Measurements from ENCODE around the gene TRAM2. TPM values are rescaled to one million over a fixed set of nuclear protein-coding genes. Genes with fewer than 3 reads are reported as not detected.

Gene TRAM2
- total and polyA plus RNA-seq, 2 of the 13 experiments (the other 11 are each of a cell fraction or from before 2014, with no cell fraction given): 49.1 to 72.5 TPM

DNA sequence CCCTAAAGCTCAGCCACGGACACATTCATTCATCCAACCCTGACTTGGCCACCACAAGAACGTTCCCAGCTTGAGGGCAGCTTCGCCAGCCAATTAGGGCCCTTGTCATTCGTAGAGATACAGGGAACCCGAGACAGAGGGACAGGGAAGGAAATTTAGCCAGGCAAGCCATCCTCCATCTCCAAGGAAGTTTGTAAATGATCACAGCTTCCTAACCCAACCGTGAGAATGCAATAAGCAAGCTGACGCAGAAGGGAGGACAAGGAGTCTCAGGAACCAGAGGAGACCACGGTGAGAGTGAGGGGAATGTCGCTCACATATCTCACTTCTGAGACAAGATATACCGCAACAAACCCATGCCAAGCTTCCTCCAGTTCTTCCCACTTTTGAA lies 1.4 kb downstream of the TRAM2 start (continued):
- TF ChIP-seq CTCF (CRISPR knock-in tag; IDR thresholded peaks at IDR 0.05): peak; percentile 1; the same call in 1 of the 2 replicates
- TF ChIP-seq TEAD3 (CRISPR knock-in tag; optimal IDR thresholded peaks at IDR 0.05; ENCODE audit: borderline replicate concordance): peak; percentile 13
- 0 out of 2 replicates have a peak, but pooled peaks have one; percentile 17 for TF ChIP-seq ELF1 (CRISPR knock-in tag; IDR thresholded peaks at IDR 0.05)
- no peak for TF ChIP-seq THAP9 (CRISPR knock-in tag; IDR thresholded peaks at IDR 0.05; ENCODE audit: borderline replicate concordance)
- 0 out of 2 replicates have a peak, but pooled peaks have one; percentile 44 for TF ChIP-seq ZNF782 (CRISPR knock-in tag; IDR thresholded peaks at IDR 0.05; ENCODE audit: borderline replicate concordance)
- no peak for TF ChIP-seq ZNF788 (CRISPR knock-in tag; IDR thresholded peaks at IDR 0.05; ENCODE audit: borderline replicate concordance)
- TF ChIP-seq CBFB (CRISPR knock-in tag; IDR thresholded peaks at IDR 0.05): no peak
- TF ChIP-seq NFATC3 (CRISPR knock-in tag; IDR thresholded peaks at IDR 0.05): 0 out of 2 replicates have a peak, but pooled peaks have one; percentile 58
- TF ChIP-seq, protein P1, sequence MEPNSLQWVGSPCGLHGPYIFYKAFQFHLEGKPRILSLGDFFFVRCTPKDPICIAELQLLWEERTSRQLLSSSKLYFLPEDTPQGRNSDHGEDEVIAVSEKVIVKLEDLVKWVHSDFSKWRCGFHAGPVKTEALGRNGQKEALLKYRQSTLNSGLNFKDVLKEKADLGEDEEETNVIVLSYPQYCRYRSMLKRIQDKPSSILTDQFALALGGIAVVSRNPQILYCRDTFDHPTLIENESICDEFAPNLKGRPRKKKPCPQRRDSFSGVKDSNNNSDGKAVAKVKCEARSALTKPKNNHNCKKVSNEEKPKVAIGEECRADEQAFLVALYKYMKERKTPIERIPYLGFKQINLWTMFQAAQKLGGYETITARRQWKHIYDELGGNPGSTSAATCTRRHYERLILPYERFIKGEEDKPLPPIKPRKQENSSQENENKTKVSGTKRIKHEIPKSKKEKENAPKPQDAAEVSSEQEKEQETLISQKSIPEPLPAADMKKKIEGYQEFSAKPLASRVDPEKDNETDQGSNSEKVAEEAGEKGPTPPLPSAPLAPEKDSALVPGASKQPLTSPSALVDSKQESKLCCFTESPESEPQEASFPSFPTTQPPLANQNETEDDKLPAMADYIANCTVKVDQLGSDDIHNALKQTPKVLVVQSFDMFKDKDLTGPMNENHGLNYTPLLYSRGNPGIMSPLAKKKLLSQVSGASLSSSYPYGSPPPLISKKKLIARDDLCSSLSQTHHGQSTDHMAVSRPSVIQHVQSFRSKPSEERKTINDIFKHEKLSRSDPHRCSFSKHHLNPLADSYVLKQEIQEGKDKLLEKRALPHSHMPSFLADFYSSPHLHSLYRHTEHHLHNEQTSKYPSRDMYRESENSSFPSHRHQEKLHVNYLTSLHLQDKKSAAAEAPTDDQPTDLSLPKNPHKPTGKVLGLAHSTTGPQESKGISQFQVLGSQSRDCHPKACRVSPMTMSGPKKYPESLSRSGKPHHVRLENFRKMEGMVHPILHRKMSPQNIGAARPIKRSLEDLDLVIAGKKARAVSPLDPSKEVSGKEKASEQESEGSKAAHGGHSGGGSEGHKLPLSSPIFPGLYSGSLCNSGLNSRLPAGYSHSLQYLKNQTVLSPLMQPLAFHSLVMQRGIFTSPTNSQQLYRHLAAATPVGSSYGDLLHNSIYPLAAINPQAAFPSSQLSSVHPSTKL (CRISPR knock-in tag; IDR thresholded peaks at IDR 0.05): 0 out of 2 replicates have a peak, but pooled peaks have one; percentile 23
- TF ChIP-seq, protein P2, sequence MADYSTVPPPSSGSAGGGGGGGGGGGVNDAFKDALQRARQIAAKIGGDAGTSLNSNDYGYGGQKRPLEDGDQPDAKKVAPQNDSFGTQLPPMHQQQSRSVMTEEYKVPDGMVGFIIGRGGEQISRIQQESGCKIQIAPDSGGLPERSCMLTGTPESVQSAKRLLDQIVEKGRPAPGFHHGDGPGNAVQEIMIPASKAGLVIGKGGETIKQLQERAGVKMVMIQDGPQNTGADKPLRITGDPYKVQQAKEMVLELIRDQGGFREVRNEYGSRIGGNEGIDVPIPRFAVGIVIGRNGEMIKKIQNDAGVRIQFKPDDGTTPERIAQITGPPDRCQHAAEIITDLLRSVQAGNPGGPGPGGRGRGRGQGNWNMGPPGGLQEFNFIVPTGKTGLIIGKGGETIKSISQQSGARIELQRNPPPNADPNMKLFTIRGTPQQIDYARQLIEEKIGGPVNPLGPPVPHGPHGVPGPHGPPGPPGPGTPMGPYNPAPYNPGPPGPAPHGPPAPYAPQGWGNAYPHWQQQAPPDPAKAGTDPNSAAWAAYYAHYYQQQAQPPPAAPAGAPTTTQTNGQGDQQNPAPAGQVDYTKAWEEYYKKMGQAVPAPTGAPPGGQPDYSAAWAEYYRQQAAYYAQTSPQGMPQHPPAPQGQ (CRISPR knock-in tag; IDR thresholded peaks at IDR 0.05; ENCODE audit: borderline replicate concordance): 0 out of 2 replicates have a peak, but pooled peaks have one; percentile 65
- no peak for TF ChIP-seq ZFYVE20 (CRISPR knock-in tag; IDR thresholded peaks at IDR 0.05; ENCODE audit: borderline replicate concordance, low read depth)
- no peak for TF ChIP-seq SMAD1 (CRISPR knock-in tag; IDR thresholded peaks at IDR 0.05; ENCODE audit: borderline replicate concordance, low read depth)
- TF ChIP-seq NFYB (CRISPR knock-in tag; IDR thresholded peaks at IDR 0.05): peak; percentile 27; the same call in 1 of the 2 replicates
- 0 out of 2 replicates have a peak, but pooled peaks have one; percentile 44 for TF ChIP-seq AKAP8 (CRISPR knock-in tag; IDR thresholded peaks at IDR 0.05)
- TF ChIP-seq ZNF652 (CRISPR knock-in tag; IDR thresholded peaks at IDR 0.05; ENCODE audit: borderline replicate concordance, low read depth): no peak
- TF ChIP-seq ZNF331 (CRISPR knock-in tag; IDR thresholded peaks at IDR 0.05): 0 out of 2 replicates have a peak, but pooled peaks have one; percentile 21
- TF ChIP-seq ZNF44 (CRISPR knock-in tag; IDR thresholded peaks at IDR 0.05): no peak
- TF ChIP-seq, protein P3, sequence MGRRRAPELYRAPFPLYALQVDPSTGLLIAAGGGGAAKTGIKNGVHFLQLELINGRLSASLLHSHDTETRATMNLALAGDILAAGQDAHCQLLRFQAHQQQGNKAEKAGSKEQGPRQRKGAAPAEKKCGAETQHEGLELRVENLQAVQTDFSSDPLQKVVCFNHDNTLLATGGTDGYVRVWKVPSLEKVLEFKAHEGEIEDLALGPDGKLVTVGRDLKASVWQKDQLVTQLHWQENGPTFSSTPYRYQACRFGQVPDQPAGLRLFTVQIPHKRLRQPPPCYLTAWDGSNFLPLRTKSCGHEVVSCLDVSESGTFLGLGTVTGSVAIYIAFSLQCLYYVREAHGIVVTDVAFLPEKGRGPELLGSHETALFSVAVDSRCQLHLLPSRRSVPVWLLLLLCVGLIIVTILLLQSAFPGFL (CRISPR knock-in tag; IDR thresholded peaks at IDR 0.05): no peak

Data from HepG2 (cell line).